ENCODE data around the gene SPRING1. TPM values are rescaled to one million over a fixed set of nuclear protein-coding genes. Genes with fewer than 3 reads are reported as not detected.

Gene SPRING1
- total and polyA plus RNA-seq, 5 donors from 2014 or later: 18.2 to 28.5 (median 22.8) TPM

DNA sequence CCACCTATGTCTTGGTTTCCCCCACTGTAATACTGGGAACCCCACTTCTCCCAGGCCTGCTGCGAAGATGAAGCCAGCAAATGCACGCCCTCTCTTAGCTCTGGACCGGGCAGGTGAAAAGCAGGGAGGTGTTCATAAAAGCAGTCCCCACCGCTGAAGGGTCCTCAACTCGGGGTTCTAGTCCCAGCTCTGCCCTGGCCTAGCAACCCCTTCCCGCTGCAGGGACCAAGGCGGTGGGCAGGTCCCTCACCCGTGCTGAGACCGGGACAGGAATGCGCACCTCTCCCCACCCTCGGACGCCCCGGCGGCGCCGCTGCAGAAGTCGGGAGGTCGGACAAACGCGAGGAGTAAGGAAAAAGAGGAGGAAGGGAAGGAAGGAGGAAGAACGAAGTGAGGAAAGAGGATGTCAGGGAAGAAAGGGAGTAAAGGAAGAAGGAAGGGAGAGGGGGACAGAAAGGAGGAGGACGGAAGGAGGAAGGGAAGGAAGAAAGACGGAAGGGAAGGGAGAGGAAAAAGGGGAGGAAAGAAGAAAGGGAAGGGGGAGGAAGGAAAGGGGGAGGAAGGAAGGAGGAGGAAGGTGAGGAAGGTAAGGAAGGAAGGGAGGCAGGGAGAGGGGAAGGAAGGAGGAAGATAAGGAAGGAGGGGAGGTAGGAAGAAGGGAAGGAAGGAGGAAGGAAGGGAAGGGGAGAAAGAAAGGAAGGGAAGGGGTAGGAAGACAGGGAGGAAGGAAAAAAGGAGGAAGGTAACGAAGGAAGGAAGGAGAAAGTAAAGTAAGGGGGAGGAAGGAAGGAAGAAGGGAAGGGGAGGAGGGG, 701 bp downstream of the SPRING1 start:
- peak overlapping the region; percentile 32 to 82 (median 76) for H3K27ac Mint-ChIP-seq
- H3K36me3 ChIP-seq (ENCODE audit: control insufficient read depth, insufficient read depth, low read length): peaks cover 15% of the 10 kb centered on the region
- peak overlapping the region; percentile 90 to 97 (median 92) for H3K4me3 Mint-ChIP-seq
- no peaks in the 10 kb centered on the region for H3K27me3 ChIP-seq (ENCODE audit: control insufficient read depth, insufficient read depth, low read length)
- peaks cover 20 to 47% (median 32%) of the 10 kb centered on the region in 4 donors for H3K4me1 Mint-ChIP-seq
- ATAC-seq (ENCODE audit: low read depth in 2 of 2) (no peak), DNase-seq (no peak)
- H3K4me1 ChIP-seq (ENCODE audit: control insufficient read depth, insufficient read depth, low read length, poor library complexity, severe bottlenecking): peaks cover 26% of the 10 kb centered on the region
- no peaks in the 10 kb centered on the region for H3K9me3 ChIP-seq (ENCODE audit: control insufficient read depth in 2 of 2, low read length in 2 of 2)
- peak overlapping the region; percentile 94 for H3K4me3 ChIP-seq (ENCODE audit: low read depth, low read length)
- H3K9me3 Mint-ChIP-seq: peaks cover 0 to 2% (median 0%) of the 10 kb centered on the region in 7 donors
- peak overlapping the region; percentile 72 for H3K27ac ChIP-seq (ENCODE audit: insufficient read depth, low read length, poor library complexity, severe bottlenecking)
- H3K36me3 Mint-ChIP-seq: peaks cover 19% of the 10 kb centered on the region
- peaks cover 8% of the 10 kb centered on the region for H3K27me3 Mint-ChIP-seq

DNA sequence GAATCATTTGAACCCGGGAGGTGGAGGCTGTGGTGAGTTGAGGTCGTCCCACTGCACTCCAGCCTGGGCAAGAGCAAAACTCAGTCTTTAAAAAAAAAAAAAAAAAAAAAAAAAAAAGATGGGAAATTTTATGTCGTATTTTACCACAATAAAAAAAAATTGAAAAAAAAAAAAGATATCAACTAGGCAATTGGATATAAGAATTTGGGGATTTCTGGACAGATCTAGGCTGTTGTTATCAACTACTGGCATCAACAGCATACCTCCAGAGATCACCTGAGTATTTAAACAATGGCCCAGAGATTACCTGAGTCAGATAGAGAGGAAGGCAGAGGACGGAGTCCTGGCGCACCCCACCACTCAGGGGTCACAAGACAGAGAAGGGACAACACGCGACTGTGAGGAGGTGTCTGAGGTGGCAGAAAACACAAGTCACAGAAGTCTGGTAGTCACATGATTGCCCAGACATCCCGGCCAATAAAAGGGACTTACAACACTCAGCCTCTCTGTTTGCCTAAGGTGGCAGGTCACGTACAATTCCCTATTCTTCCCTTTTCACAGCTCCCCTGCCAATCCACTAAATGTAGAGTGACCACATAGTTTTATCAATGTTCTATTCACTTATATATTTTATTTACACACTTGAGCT, 1.8 kb downstream of the SPRING1 start:
- Mint-ChIP-seq H3K4me3 (peak overlapping the region; percentile 90 to 97 (median 92)), H3K36me3 (peaks cover 19% of the 10 kb centered on the region), H3K4me1 (peaks cover 22 to 50% (median 32%) of the 10 kb centered on the region in 4 donors), H3K9me3 (peaks cover 0 to 2% (median 0%) of the 10 kb centered on the region in 7 donors), H3K27me3 (peaks cover 8% of the 10 kb centered on the region), H3K27ac (peak overlapping the region in 2 of 3 donors; percentile 71 to 76)
- Histone ChIP-seq H3K4me3 (ENCODE audit: low read depth, low read length) (peak overlapping the region; percentile 94), H3K36me3 (ENCODE audit: control insufficient read depth, insufficient read depth, low read length) (peaks cover 15% of the 10 kb centered on the region), H3K9me3 (ENCODE audit: control insufficient read depth in 2 of 2, low read length in 2 of 2) (no peaks in the 10 kb centered on the region), H3K4me1 (ENCODE audit: control insufficient read depth, insufficient read depth, low read length, poor library complexity, severe bottlenecking) (peaks cover 26% of the 10 kb centered on the region), H3K27ac (ENCODE audit: insufficient read depth, low read length, poor library complexity, severe bottlenecking) (no peak overlapping the region), H3K27me3 (ENCODE audit: control insufficient read depth, insufficient read depth, low read length) (no peaks in the 10 kb centered on the region)
- ATAC-seq (ENCODE audit: low read depth in 2 of 2): no peak
- DNase-seq: no peak

DNA sequence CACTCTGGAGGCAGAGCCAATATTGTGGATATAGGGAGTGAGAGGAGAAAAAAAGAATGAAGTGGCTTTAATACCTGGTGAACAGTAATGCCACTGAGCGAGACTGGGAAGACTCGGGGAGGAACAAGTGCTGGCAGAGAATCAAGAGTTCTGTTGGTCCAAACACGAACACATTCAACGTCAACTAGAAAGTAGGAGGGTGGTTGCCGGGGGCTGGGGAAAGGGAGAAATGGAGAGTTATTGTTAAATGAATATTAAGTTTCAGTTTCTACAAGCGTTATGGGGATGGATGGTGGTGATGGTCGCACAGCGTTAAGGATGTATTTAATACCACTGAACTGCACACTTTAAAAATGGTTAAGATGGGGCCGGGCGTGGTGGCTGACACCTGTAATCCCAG, 2.8 kb downstream of the SPRING1 start:
- H3K4me1 Mint-ChIP-seq: peaks cover 22 to 54% (median 35%) of the 10 kb centered on the region in 4 donors
- H3K4me1 ChIP-seq (ENCODE audit: control insufficient read depth, insufficient read depth, low read length, poor library complexity, severe bottlenecking): peaks cover 26% of the 10 kb centered on the region
- peak overlapping the region in 2 of 3 donors; percentile 21 to 24 for H3K27ac Mint-ChIP-seq
- no peak overlapping the region for H3K27ac ChIP-seq (ENCODE audit: insufficient read depth, low read length, poor library complexity, severe bottlenecking)
- no peaks in the 10 kb centered on the region for H3K9me3 ChIP-seq (ENCODE audit: control insufficient read depth in 2 of 2, low read length in 2 of 2)
- H3K4me3 ChIP-seq (ENCODE audit: low read depth, low read length): no peak overlapping the region
- ATAC-seq (ENCODE audit: low read depth in 2 of 2): no peak
- DNase-seq: no peak
- peaks cover 19% of the 10 kb centered on the region for H3K36me3 Mint-ChIP-seq
- peaks cover 0 to 2% (median 0%) of the 10 kb centered on the region in 7 donors for H3K9me3 Mint-ChIP-seq
- peak overlapping the region; percentile 66 to 92 (median 80) for H3K4me3 Mint-ChIP-seq
- peaks cover 8% of the 10 kb centered on the region for H3K27me3 Mint-ChIP-seq
- H3K27me3 ChIP-seq (ENCODE audit: control insufficient read depth, insufficient read depth, low read length): no peaks in the 10 kb centered on the region
- H3K36me3 ChIP-seq (ENCODE audit: control insufficient read depth, insufficient read depth, low read length): peaks cover 15% of the 10 kb centered on the region

DNA sequence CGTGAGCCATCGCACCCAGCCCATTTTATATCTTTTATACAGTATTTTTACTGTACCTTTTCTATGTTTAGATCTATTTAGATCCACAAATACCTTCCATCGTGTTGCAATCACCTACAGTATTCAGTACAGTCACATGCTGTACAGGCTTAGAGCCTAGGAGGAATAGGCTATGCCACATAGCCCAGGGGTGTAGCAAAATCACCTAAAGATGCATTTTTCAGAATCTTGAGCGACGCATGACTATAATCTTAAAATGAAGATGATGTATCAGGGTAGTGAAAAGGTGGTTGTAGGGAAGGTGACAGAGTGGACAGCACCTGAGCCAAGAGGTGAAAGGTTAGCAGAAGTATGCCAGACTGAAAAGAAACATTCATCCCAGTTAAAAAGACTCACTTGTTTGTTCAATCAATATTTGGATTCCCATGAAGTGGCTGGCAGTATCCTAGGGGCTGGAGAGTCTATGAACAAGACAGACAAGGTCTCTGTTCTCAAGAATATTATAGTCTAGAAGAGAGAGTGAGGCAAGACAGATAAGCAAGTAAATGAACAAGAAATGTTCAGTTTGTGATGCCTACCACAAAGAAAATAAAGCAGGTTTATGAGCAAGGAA, 3.6 kb downstream of the SPRING1 start:
- no peaks in the 10 kb centered on the region for H3K9me3 Mint-ChIP-seq
- peaks cover 8% of the 10 kb centered on the region for H3K27me3 Mint-ChIP-seq
- no peak overlapping the region for H3K27ac ChIP-seq (ENCODE audit: insufficient read depth, low read length, poor library complexity, severe bottlenecking)
- peaks cover 22% of the 10 kb centered on the region for H3K36me3 Mint-ChIP-seq
- no peak overlapping the region for H3K4me3 ChIP-seq (ENCODE audit: low read depth, low read length)
- peak overlapping the region in 1 of 3 donors; percentile 57 for H3K27ac Mint-ChIP-seq
- H3K4me1 Mint-ChIP-seq: peaks cover 25 to 56% (median 38%) of the 10 kb centered on the region in 4 donors
- peaks cover 26% of the 10 kb centered on the region for H3K4me1 ChIP-seq (ENCODE audit: control insufficient read depth, insufficient read depth, low read length, poor library complexity, severe bottlenecking)
- no peaks in the 10 kb centered on the region for H3K27me3 ChIP-seq (ENCODE audit: control insufficient read depth, insufficient read depth, low read length)
- H3K9me3 ChIP-seq (ENCODE audit: control insufficient read depth in 2 of 2, low read length in 2 of 2): no peaks in the 10 kb centered on the region
- peak overlapping the region; percentile 31 to 92 (median 80) for H3K4me3 Mint-ChIP-seq
- H3K36me3 ChIP-seq (ENCODE audit: control insufficient read depth, insufficient read depth, low read length): peaks cover 15% of the 10 kb centered on the region
- ATAC-seq (ENCODE audit: low read depth in 2 of 2) (no peak), DNase-seq (no peak)

DNA sequence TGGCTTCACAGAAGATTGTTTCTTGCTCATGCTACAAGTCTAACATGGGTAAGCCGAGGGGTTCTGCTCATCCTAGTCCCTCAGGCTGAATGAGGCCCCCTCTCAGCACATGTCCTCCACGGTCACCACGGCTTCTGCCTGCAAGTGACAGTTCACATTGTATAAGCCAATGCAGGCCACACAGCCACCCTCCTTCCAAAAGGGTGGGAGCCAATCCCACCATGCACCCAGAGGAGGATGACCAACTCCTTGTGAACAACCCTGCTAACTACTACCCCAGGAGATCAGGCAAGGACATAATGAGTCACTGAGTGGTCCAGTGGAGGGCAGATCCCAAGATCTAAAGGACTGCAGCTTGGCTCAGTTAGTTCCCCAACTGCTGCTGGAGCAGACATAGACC, 6.1 kb downstream of the SPRING1 start:
- Histone ChIP-seq H3K4me1 (ENCODE audit: control insufficient read depth, insufficient read depth, low read length, poor library complexity, severe bottlenecking) (peaks cover 8% of the 10 kb centered on the region), H3K4me3 (ENCODE audit: low read depth, low read length) (no peak overlapping the region), H3K9me3 (ENCODE audit: control insufficient read depth in 2 of 2, low read length in 2 of 2) (no peaks in the 10 kb centered on the region), H3K36me3 (ENCODE audit: control insufficient read depth, insufficient read depth, low read length) (peaks cover 17% of the 10 kb centered on the region), H3K27ac (ENCODE audit: insufficient read depth, low read length, poor library complexity, severe bottlenecking) (no peak overlapping the region), H3K27me3 (ENCODE audit: control insufficient read depth, insufficient read depth, low read length) (no peaks in the 10 kb centered on the region)
- Mint-ChIP-seq H3K4me1 (peaks cover 38 to 56% (median 49%) of the 10 kb centered on the region in 4 donors), H3K36me3 (peaks cover 26% of the 10 kb centered on the region), H3K9me3 (no peaks in the 10 kb centered on the region), H3K27ac (no peak overlapping the region), H3K27me3 (no peaks in the 10 kb centered on the region), H3K4me3 (no peak overlapping the region)
- ATAC-seq (ENCODE audit: low read depth in 2 of 2) (no peak), DNase-seq (no peak)

DNA sequence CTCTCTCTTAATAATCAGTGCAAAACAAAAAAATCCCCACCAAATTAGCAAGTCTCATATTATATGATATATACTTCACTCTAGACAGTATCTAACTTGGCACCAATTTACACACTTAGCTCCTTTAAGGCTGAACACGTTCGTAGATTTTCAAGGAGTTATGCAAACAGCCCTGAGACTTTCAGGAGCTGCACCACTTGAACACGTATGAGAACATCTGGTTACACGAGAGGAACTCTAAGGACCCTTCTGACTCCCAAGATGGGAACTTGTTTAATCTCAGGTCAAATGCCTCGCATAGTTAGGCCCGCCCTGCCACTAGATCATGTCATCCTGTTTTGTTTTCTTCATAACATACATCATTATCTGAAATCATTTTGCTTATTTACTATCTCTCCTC, 10.0 kb downstream of the SPRING1 start:
- H3K27me3 Mint-ChIP-seq: no peaks in the 10 kb centered on the region
- no peak overlapping the region for H3K27ac Mint-ChIP-seq
- Histone ChIP-seq H3K9me3 (ENCODE audit: control insufficient read depth in 2 of 2, low read length in 2 of 2) (no peaks in the 10 kb centered on the region), H3K4me1 (ENCODE audit: control insufficient read depth, insufficient read depth, low read length, poor library complexity, severe bottlenecking) (no peaks in the 10 kb centered on the region), H3K4me3 (ENCODE audit: low read depth, low read length) (no peak overlapping the region), H3K36me3 (ENCODE audit: control insufficient read depth, insufficient read depth, low read length) (peaks cover 5% of the 10 kb centered on the region), H3K27ac (ENCODE audit: insufficient read depth, low read length, poor library complexity, severe bottlenecking) (no peak overlapping the region), H3K27me3 (ENCODE audit: control insufficient read depth, insufficient read depth, low read length) (no peaks in the 10 kb centered on the region)
- no peak overlapping the region for H3K4me3 Mint-ChIP-seq
- peaks cover 13% of the 10 kb centered on the region for H3K36me3 Mint-ChIP-seq
- no peak for DNase-seq
- no peak for ATAC-seq (ENCODE audit: low read depth in 2 of 2)
- peaks cover 34 to 48% (median 35%) of the 10 kb centered on the region in 4 donors for H3K4me1 Mint-ChIP-seq
- H3K9me3 Mint-ChIP-seq: no peaks in the 10 kb centered on the region

DNA sequence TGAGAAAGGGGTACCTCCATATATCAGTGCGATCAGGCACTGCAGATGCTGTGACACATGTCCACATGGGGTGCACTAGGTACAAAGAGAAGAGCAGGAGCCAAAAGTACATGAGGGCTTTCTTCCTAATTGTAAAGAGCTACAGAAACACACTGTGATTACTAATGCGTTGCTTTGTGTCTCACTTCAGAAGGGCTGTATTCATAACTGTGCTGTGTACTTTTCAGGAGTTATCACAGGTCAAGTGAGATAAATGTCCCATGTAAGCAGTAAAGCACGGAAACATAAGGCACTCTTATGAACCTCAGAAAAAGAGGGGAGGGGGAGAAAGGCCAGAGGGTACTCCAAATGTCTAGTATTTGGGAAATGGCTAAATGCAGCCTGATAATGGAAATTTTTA, 10.6 kb downstream of the SPRING1 start:
- Mint-ChIP-seq H3K36me3 (peaks cover 16% of the 10 kb centered on the region), H3K4me1 (peaks cover 34 to 43% (median 39%) of the 10 kb centered on the region in 4 donors), H3K9me3 (no peaks in the 10 kb centered on the region), H3K27me3 (no peaks in the 10 kb centered on the region), H3K27ac (peak overlapping the region in 1 of 3 donors; percentile 33), H3K4me3 (no peak overlapping the region)
- no peak overlapping the region for H3K4me3 ChIP-seq (ENCODE audit: low read depth, low read length)
- H3K9me3 ChIP-seq (ENCODE audit: control insufficient read depth in 2 of 2, low read length in 2 of 2): no peaks in the 10 kb centered on the region
- H3K27me3 ChIP-seq (ENCODE audit: control insufficient read depth, insufficient read depth, low read length): no peaks in the 10 kb centered on the region
- H3K36me3 ChIP-seq (ENCODE audit: control insufficient read depth, insufficient read depth, low read length): peaks cover 11% of the 10 kb centered on the region
- DNase-seq: no peak
- no peak overlapping the region for H3K27ac ChIP-seq (ENCODE audit: insufficient read depth, low read length, poor library complexity, severe bottlenecking)
- ATAC-seq (ENCODE audit: low read depth in 2 of 2): no peak
- no peaks in the 10 kb centered on the region for H3K4me1 ChIP-seq (ENCODE audit: control insufficient read depth, insufficient read depth, low read length, poor library complexity, severe bottlenecking)
